ENCODE results near the gene AICDA.

The AICDA gene

DNA sequence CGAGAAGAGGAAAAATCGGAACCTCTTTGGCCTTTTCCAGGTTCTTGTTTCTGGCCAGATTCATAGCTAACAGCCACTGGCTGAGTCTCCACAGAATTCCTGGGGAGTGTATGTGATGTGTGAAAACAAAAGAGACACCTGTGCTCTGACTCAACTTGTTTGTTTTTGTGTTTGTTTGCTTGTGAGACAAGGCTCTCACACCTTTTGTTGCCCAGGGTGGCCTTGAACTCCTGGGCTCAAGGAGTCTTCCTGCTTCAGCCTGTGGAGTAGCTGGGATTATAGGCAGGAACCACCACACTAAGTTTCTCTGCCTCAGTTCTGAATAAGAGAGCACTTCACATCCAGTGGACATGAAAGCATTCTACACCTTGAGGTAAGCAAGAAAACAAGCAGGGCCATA, 27.3 kb upstream of the AICDA start:
- TF ChIP-seq FOXP2 (optimal IDR thresholded peaks at IDR 0.05; ENCODE audit: borderline replicate concordance, extremely low read depth, extremely low read length, insufficient read depth): no peak
- TF ChIP-seq TAF1 (IDR thresholded peaks at IDR 0.05; ENCODE audit: borderline replicate concordance, insufficient read depth, low read length): no peak
- TF ChIP-seq POLR2AphosphoS5 (IDR thresholded peaks at IDR 0.05; ENCODE audit: low read depth, low read length): no peak
- TF ChIP-seq SIN3A (IDR thresholded peaks at IDR 0.05; ENCODE audit: borderline replicate concordance, insufficient read depth, low read length): no peak
- TF ChIP-seq, protein P1, sequence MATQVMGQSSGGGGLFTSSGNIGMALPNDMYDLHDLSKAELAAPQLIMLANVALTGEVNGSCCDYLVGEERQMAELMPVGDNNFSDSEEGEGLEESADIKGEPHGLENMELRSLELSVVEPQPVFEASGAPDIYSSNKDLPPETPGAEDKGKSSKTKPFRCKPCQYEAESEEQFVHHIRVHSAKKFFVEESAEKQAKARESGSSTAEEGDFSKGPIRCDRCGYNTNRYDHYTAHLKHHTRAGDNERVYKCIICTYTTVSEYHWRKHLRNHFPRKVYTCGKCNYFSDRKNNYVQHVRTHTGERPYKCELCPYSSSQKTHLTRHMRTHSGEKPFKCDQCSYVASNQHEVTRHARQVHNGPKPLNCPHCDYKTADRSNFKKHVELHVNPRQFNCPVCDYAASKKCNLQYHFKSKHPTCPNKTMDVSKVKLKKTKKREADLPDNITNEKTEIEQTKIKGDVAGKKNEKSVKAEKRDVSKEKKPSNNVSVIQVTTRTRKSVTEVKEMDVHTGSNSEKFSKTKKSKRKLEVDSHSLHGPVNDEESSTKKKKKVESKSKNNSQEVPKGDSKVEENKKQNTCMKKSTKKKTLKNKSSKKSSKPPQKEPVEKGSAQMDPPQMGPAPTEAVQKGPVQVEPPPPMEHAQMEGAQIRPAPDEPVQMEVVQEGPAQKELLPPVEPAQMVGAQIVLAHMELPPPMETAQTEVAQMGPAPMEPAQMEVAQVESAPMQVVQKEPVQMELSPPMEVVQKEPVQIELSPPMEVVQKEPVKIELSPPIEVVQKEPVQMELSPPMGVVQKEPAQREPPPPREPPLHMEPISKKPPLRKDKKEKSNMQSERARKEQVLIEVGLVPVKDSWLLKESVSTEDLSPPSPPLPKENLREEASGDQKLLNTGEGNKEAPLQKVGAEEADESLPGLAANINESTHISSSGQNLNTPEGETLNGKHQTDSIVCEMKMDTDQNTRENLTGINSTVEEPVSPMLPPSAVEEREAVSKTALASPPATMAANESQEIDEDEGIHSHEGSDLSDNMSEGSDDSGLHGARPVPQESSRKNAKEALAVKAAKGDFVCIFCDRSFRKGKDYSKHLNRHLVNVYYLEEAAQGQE (IDR thresholded peaks at IDR 0.05; ENCODE audit: insufficient read depth in 1 of 2, low read depth in 2 of 2, low read length in 2 of 2): no peak

DNA sequence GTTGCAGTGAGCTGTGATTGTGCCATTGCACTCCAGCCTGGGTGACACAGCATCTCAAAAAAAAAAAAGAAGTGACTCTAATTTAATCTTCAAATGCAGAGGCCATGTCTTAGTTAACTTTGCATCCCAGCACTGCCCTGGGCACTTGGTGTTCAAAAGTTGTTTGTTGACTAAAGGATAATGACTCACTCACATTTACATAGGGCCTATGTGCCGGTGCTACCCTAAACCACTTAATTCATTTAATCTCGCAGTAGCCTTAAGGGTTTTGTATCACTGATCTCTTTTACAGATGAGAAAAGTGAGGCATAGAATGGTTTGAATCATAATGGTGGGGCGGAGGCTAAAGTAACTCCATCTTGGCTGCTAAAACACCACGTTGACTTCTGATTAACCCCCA, 26.3 kb upstream of the AICDA start:
- TF ChIP-seq, protein P1 (IDR thresholded peaks at IDR 0.05; ENCODE audit: insufficient read depth in 1 of 2, low read depth in 2 of 2, low read length in 2 of 2): no peak
- TF ChIP-seq SIN3A (IDR thresholded peaks at IDR 0.05; ENCODE audit: borderline replicate concordance, insufficient read depth, low read length) (no peak), TAF1 (IDR thresholded peaks at IDR 0.05; ENCODE audit: borderline replicate concordance, insufficient read depth, low read length) (no peak), POLR2AphosphoS5 (IDR thresholded peaks at IDR 0.05; ENCODE audit: low read depth, low read length) (no peak), FOXP2 (optimal IDR thresholded peaks at IDR 0.05; ENCODE audit: borderline replicate concordance, extremely low read depth, extremely low read length, insufficient read depth) (no peak)

DNA sequence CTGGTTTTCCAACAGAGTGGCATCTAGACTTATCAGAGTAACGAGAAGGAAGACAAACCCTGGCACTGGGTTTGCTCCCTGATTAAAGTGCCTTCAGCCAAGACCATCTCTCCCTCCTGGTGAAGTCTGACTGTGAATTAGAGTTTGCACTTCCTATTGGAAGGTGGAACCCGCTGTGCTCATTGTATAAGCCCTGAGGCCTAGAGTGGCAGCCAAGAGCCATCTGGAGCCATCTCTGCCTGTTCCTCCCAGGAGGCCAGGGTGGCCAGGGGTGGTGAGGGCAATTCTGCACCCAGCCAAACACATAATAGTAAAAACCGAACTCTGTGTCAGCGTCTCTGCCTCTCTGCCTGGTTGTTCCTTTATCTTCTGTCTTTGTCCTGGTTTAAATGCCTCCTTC, 25.0 kb upstream of the AICDA start:
- TF ChIP-seq POLR2AphosphoS5 (IDR thresholded peaks at IDR 0.05; ENCODE audit: low read depth, low read length): no peak
- TF ChIP-seq TAF1 (IDR thresholded peaks at IDR 0.05; ENCODE audit: borderline replicate concordance, insufficient read depth, low read length): no peak
- no peak for TF ChIP-seq SIN3A (IDR thresholded peaks at IDR 0.05; ENCODE audit: borderline replicate concordance, insufficient read depth, low read length)
- TF ChIP-seq, protein P1 (IDR thresholded peaks at IDR 0.05; ENCODE audit: insufficient read depth in 1 of 2, low read depth in 2 of 2, low read length in 2 of 2): no peak
- TF ChIP-seq FOXP2 (optimal IDR thresholded peaks at IDR 0.05; ENCODE audit: borderline replicate concordance, extremely low read depth, extremely low read length, insufficient read depth): no peak

DNA sequence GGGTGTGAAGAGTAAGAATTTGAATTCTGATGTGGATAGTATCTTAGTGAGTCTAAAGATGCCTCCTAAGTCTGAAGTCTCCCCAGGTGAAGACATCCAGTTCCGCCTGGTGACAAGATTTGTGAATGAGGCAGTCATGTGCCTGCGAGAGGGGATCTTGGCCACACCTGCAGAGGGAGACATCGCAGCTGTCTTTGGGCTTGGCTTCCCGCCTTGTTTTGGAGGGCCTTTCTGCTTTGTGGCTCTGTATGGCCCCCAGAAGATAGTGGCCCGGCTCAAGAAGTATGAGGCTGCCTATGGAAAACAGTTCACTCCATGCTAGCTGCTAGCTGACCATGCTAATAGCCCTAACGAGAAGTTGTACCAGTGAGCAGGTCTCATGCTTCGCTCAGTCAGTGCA, 24.6 kb upstream of the AICDA start:
- TF ChIP-seq POLR2AphosphoS5 (IDR thresholded peaks at IDR 0.05; ENCODE audit: low read depth, low read length) (no peak), SIN3A (IDR thresholded peaks at IDR 0.05; ENCODE audit: borderline replicate concordance, insufficient read depth, low read length) (no peak), FOXP2 (optimal IDR thresholded peaks at IDR 0.05; ENCODE audit: borderline replicate concordance, extremely low read depth, extremely low read length, insufficient read depth) (no peak), TAF1 (IDR thresholded peaks at IDR 0.05; ENCODE audit: borderline replicate concordance, insufficient read depth, low read length) (no peak)
- TF ChIP-seq, protein P1 (IDR thresholded peaks at IDR 0.05; ENCODE audit: insufficient read depth in 1 of 2, low read depth in 2 of 2, low read length in 2 of 2): no peak

DNA sequence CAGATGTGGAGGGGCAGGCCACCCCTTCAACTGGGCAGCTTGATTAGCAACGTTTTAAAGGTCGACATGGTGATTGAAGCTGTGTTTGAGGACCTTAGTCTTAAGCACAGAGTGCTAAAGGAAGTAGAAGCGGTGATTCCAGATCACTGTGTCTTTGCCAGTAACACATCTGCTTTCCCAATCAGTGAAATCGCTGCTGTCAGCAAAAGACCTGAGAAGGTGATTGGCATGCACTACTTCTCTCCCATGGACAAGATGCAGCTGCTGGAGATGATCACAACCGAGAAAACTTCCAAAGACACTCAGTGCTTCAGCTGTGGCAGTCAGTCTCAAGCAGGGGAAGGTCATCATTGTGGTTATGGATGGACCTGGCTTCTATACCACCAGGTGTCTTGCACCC, 23.9 kb upstream of the AICDA start:
- TF ChIP-seq FOXP2 (optimal IDR thresholded peaks at IDR 0.05; ENCODE audit: borderline replicate concordance, extremely low read depth, extremely low read length, insufficient read depth) (no peak), POLR2AphosphoS5 (IDR thresholded peaks at IDR 0.05; ENCODE audit: low read depth, low read length) (no peak), TAF1 (IDR thresholded peaks at IDR 0.05; ENCODE audit: borderline replicate concordance, insufficient read depth, low read length) (no peak), SIN3A (IDR thresholded peaks at IDR 0.05; ENCODE audit: borderline replicate concordance, insufficient read depth, low read length) (no peak)
- TF ChIP-seq, protein P1 (IDR thresholded peaks at IDR 0.05; ENCODE audit: insufficient read depth in 1 of 2, low read depth in 2 of 2, low read length in 2 of 2): no peak

Measured in PFSK-1 (cell line).